Astrocyte (in vitro differentiated cells and primary cell): ENCODE measurements around the gene ZRANB2.

Experiments
- EZH2 ChIP-seq: IDR thresholded peaks from 2 replicates; pipeline ENCODE4 v1.6.1; 2012; ENCODE audit warnings: mild to moderate bottlenecking, low read length, inconsistent platforms; ENCODE audit not compliant: insufficient read depth
- TF ChIP-seq, protein P1 (sequence below): IDR thresholded peaks from 2 replicates; pipeline ENCODE4 v1.5.1; 2011; ENCODE audit warnings: low read depth, mild to moderate bottlenecking, inconsistent platforms, low read length, moderate library complexity; ENCODE audit not compliant: insufficient read depth

DNA sequence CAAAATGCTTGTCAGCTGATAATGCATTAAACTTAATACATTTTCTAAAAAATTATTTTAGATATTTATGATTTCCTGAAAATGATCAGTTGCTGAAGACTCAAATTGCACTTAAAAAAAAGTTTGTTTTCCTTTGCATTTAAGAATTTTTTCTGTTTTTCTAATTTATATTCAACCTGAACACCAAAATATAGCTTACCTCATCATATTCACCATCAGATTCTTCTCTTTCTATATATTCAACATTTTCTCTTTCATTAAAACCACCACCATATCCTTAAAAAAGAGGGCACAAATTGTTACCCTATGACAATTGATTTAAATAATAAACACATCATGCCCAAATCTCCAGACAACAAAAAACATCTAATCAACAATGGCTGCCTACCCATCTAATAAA, 8.6 kb downstream of the ZRANB2 start:
- TF ChIP-seq, protein P1, sequence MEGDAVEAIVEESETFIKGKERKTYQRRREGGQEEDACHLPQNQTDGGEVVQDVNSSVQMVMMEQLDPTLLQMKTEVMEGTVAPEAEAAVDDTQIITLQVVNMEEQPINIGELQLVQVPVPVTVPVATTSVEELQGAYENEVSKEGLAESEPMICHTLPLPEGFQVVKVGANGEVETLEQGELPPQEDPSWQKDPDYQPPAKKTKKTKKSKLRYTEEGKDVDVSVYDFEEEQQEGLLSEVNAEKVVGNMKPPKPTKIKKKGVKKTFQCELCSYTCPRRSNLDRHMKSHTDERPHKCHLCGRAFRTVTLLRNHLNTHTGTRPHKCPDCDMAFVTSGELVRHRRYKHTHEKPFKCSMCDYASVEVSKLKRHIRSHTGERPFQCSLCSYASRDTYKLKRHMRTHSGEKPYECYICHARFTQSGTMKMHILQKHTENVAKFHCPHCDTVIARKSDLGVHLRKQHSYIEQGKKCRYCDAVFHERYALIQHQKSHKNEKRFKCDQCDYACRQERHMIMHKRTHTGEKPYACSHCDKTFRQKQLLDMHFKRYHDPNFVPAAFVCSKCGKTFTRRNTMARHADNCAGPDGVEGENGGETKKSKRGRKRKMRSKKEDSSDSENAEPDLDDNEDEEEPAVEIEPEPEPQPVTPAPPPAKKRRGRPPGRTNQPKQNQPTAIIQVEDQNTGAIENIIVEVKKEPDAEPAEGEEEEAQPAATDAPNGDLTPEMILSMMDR, result no peak
- no peak for TF ChIP-seq EZH2
